ENCODE measurements around the gene TMTC4. TPM values are rescaled to one million over a fixed set of nuclear protein-coding genes. Genes with fewer than 3 reads are reported as not detected.

The TMTC4 gene
- total and polyA plus RNA-seq, 10 of the 15 experiments (the other 5 are each of a cell fraction or from before 2014, with no cell fraction given), result 3.3 to 24.6 (median 14.5) TPM

DNA sequence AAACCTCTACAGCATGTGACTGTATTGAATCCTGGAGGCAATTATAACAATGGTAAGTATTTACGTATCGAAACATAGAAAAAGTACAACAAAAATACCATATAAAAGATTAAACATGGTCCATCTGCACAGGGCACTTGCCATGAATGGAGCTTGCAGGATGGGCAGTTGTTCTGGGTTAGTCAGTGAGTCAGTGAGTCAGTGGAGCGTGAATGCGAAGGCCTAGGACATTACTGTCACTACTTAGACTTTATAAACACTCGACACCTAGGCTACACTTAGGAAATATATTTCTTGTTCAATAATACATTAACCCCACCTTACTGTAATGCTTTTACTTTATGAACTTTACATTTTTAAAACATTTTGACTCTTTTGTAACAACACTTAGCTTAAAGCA, 35.6 kb upstream of the TMTC4 start:
- SMC1A ChIA-PET (ENCODE audit: uncharacterized antibody, unreplicated experiment), result no interaction called here
- no peak overlapping the region for H3K9ac ChIP-seq (ENCODE audit: control insufficient read depth, insufficient read depth, low read length)
- TF ChIP-seq ESRRA (IDR thresholded peaks at IDR 0.05; ENCODE audit: low read length), result no peak
- TF ChIP-seq IKZF2 (IDR thresholded peaks at IDR 0.05), result no peak
- TF ChIP-seq, protein P1, sequence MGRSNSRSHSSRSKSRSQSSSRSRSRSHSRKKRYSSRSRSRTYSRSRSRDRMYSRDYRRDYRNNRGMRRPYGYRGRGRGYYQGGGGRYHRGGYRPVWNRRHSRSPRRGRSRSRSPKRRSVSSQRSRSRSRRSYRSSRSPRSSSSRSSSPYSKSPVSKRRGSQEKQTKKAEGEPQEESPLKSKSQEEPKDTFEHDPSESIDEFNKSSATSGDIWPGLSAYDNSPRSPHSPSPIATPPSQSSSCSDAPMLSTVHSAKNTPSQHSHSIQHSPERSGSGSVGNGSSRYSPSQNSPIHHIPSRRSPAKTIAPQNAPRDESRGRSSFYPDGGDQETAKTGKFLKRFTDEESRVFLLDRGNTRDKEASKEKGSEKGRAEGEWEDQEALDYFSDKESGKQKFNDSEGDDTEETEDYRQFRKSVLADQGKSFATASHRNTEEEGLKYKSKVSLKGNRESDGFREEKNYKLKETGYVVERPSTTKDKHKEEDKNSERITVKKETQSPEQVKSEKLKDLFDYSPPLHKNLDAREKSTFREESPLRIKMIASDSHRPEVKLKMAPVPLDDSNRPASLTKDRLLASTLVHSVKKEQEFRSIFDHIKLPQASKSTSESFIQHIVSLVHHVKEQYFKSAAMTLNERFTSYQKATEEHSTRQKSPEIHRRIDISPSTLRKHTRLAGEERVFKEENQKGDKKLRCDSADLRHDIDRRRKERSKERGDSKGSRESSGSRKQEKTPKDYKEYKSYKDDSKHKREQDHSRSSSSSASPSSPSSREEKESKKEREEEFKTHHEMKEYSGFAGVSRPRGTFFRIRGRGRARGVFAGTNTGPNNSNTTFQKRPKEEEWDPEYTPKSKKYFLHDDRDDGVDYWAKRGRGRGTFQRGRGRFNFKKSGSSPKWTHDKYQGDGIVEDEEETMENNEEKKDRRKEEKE (IDR thresholded peaks at IDR 0.05), result no peak
- TF ChIP-seq CHD1 (IDR thresholded peaks at IDR 0.05; ENCODE audit: low read depth, low read length), result no peak
- TF ChIP-seq, protein P2, sequence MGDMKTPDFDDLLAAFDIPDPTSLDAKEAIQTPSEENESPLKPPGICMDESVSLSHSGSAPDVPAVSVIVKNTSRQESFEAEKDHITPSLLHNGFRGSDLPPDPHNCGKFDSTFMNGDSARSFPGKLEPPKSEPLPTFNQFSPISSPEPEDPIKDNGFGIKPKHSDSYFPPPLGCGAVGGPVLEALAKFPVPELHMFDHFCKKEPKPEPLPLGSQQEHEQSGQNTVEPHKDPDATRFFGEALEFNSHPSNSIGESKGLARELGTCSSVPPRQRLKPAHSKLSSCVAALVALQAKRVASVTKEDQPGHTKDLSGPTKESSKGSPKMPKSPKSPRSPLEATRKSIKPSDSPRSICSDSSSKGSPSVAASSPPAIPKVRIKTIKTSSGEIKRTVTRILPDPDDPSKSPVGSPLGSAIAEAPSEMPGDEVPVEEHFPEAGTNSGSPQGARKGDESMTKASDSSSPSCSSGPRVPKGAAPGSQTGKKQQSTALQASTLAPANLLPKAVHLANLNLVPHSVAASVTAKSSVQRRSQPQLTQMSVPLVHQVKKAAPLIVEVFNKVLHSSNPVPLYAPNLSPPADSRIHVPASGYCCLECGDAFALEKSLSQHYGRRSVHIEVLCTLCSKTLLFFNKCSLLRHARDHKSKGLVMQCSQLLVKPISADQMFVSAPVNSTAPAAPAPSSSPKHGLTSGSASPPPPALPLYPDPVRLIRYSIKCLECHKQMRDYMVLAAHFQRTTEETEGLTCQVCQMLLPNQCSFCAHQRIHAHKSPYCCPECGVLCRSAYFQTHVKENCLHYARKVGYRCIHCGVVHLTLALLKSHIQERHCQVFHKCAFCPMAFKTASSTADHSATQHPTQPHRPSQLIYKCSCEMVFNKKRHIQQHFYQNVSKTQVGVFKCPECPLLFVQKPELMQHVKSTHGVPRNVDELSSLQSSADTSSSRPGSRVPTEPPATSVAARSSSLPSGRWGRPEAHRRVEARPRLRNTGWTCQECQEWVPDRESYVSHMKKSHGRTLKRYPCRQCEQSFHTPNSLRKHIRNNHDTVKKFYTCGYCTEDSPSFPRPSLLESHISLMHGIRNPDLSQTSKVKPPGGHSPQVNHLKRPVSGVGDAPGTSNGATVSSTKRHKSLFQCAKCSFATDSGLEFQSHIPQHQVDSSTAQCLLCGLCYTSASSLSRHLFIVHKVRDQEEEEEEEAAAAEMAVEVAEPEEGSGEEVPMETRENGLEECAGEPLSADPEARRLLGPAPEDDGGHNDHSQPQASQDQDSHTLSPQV (IDR thresholded peaks at IDR 0.05), result no peak
- no peak for TF ChIP-seq SPI1 (IDR thresholded peaks at IDR 0.05; ENCODE audit: borderline replicate concordance, insufficient read depth, low read depth, low read length)
- TF ChIP-seq SIX5 (IDR thresholded peaks at IDR 0.05; ENCODE audit: low read depth, low read length, severe bottlenecking), result no peak
- no peak for TF ChIP-seq PML (IDR thresholded peaks at IDR 0.05; ENCODE audit: low read length)
- TF ChIP-seq SP1 (IDR thresholded peaks at IDR 0.05; ENCODE audit: low read depth, low read length), result no peak
- TF ChIP-seq JUND (IDR thresholded peaks at IDR 0.05; ENCODE audit: low read depth, low read length), result no peak
- TF ChIP-seq, protein P3, sequence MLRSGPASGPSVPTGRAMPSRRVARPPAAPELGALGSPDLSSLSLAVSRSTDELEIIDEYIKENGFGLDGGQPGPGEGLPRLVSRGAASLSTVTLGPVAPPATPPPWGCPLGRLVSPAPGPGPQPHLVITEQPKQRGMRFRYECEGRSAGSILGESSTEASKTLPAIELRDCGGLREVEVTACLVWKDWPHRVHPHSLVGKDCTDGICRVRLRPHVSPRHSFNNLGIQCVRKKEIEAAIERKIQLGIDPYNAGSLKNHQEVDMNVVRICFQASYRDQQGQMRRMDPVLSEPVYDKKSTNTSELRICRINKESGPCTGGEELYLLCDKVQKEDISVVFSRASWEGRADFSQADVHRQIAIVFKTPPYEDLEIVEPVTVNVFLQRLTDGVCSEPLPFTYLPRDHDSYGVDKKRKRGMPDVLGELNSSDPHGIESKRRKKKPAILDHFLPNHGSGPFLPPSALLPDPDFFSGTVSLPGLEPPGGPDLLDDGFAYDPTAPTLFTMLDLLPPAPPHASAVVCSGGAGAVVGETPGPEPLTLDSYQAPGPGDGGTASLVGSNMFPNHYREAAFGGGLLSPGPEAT (IDR thresholded peaks at IDR 0.05; ENCODE audit: low read depth), result no peak
- no peak for TF ChIP-seq YBX1 (IDR thresholded peaks at IDR 0.05)
- no peak for TF ChIP-seq RBBP5 (conservative IDR thresholded peaks at IDR 0.05)
- TF ChIP-seq, protein P4, sequence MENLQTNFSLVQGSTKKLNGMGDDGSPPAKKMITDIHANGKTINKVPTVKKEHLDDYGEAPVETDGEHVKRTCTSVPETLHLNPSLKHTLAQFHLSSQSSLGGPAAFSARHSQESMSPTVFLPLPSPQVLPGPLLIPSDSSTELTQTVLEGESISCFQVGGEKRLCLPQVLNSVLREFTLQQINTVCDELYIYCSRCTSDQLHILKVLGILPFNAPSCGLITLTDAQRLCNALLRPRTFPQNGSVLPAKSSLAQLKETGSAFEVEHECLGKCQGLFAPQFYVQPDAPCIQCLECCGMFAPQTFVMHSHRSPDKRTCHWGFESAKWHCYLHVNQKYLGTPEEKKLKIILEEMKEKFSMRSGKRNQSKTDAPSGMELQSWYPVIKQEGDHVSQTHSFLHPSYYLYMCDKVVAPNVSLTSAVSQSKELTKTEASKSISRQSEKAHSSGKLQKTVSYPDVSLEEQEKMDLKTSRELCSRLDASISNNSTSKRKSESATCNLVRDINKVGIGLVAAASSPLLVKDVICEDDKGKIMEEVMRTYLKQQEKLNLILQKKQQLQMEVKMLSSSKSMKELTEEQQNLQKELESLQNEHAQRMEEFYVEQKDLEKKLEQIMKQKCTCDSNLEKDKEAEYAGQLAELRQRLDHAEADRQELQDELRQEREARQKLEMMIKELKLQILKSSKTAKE (IDR thresholded peaks at IDR 0.05; ENCODE audit: low read depth, poor library complexity, severe bottlenecking), result no peak
- no peak for TF ChIP-seq MYB (IDR thresholded peaks at IDR 0.05; ENCODE audit: borderline replicate concordance, low read depth, low read length)
- TF ChIP-seq CREM (IDR thresholded peaks at IDR 0.05; ENCODE audit: low read depth), result no peak
- no peaks in the 10 kb centered on the region for H3K4me1 ChIP-seq (ENCODE audit: control insufficient read depth, insufficient read depth, low read length)
- WGBS (ENCODE audit: insufficient coverage, insufficient replicate concordance, low lambda C conversion rate, missing lambda C conversion rate), result 75% methylated on average over 5 of the region's 5 CpGs
- no peak overlapping the region for H3K27ac ChIP-seq (ENCODE audit: control insufficient read depth, insufficient read depth)
- H2AFZ ChIP-seq (ENCODE audit: control insufficient read depth, low read depth, low read length), result no peak overlapping the region
- POLR2A ChIA-PET, result no interaction called here
- no peaks in the 10 kb centered on the region for H3K79me2 ChIP-seq (ENCODE audit: control insufficient read depth, insufficient read depth, low read length)
- intact Hi-C loops (cut with micrococcal nuclease; ENCODE audit: unreplicated experiment), result no loop called here
- no TSS peak for BruUV-seq (replicated peaks)
- no peak overlapping the region for H3K4me3 ChIP-seq
- RAD21 ChIA-PET (ENCODE audit: unreplicated experiment), result no interaction called here
- CTCF ChIA-PET, result no interaction called here
- in situ Hi-C loops (cut with MboI), result no loop called here
- DNase-seq (ENCODE audit: low read depth, low spot score) (no peak), ATAC-seq (no peak), FAIRE-seq (no peak)
- H3K36me3 ChIP-seq (ENCODE audit: control insufficient read depth in 2 of 2, insufficient read depth in 2 of 2, low read length in 1 of 2), result no peaks in the 10 kb centered on the region
- no peak overlapping the region for H3K4me2 ChIP-seq (ENCODE audit: control insufficient read depth, insufficient read depth)
- no peaks in the 10 kb centered on the region for H4K20me1 ChIP-seq (ENCODE audit: control insufficient read depth, insufficient read depth)
- H3K27me3 ChIP-seq (replicated peaks in 1 of 2; ENCODE audit: control insufficient read depth in 2 of 2, insufficient read depth in 2 of 2, low read length in 1 of 2), result no peaks in the 10 kb centered on the region
- no peaks in the 10 kb centered on the region for H3K9me3 ChIP-seq (replicated peaks; ENCODE audit: control insufficient read depth, insufficient read depth, low read length)
